ENCODE data around the gene OSCAR.
"Not testable (repeated sequence)": the region's sequence is repeated elsewhere in the genome, so short reads cannot be mapped to it uniquely, and the experiment has no call there.

The OSCAR gene

DNA sequence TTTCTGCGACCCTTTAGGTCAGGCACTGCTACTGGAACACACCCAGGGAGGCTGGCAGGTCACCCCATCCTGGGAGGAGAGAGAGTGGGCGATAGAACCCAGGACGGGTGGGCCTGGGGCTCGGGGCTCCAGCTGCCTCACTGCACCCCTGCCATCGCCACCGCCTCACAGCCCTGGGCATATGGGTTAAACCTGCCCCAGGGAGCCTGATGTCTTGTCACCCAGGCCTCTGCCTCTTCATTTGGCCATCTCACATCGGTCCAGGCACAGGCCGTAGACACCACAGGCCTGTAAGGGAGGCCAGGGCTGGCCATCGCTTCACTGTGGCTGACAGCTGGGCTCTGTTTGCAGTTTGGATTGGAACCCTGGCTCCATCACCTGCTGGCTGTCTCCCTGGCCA, 25.1 kb upstream of the OSCAR start:
- DNase-seq (ENCODE audit: low read depth in 2 of 2), result no peak

DNA sequence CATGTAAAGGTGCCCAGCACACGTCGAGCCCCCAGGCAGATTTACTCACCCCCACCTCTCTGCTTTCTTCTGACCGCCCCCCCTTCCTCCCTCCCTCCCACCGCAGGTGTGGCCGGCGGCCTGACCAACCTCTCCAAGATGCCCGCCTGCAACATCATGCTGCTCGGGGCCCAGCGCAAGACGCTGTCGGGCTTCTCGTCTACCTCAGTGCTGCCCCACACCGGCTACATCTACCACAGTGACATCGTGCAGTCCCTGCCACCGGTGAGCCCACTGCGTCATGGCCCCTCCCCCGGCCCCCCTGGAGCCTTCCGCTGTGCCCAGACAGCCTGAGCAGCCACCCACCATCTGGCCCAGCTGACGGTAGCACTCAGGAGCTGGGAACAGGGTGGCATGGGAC, 23.8 kb upstream of the OSCAR start:
- no peak for DNase-seq (ENCODE audit: low read depth in 2 of 2)

DNA sequence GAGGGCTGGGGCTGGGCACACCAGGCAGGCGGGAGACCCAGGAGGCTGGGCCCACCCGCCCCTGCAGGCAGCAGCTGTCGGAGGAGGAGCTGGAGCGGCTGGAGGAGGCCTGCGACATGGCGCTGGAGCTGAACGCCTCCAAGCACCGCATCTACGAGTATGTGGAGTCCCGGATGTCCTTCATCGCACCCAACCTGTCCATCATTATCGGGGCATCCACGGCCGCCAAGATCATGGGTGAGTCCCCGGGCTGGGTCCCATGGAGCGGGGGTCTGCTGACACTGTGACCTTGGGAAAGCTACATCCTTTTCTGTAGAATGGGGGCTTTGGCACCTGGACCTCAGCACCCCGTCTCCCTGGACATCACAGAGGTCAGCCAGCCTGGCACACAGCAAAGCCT, 23.1 kb upstream of the OSCAR start:
- DNase-seq (ENCODE audit: low read depth in 2 of 2), result no peak

DNA sequence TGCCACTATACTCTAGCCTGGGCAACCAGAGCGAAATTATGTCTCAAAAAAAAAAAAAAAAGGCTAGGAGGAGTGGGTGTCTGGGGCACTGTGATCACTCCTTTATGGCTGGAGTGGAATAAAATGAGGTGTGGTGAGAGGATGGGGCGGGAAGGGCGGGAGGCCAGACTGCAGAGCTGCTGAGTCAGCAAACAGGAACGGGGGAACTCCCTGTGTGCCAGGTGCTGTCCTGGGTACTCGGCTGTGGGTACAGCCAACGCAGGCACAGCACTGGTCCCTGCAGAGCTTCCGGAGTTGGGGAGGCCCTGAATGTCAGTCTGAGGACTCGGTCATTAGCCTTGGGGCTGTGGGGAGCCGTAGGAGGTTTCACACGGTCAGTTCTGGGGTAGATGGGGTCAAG, 20.7 kb upstream of the OSCAR start:
- no peak for DNase-seq (ENCODE audit: low read depth in 2 of 2)

DNA sequence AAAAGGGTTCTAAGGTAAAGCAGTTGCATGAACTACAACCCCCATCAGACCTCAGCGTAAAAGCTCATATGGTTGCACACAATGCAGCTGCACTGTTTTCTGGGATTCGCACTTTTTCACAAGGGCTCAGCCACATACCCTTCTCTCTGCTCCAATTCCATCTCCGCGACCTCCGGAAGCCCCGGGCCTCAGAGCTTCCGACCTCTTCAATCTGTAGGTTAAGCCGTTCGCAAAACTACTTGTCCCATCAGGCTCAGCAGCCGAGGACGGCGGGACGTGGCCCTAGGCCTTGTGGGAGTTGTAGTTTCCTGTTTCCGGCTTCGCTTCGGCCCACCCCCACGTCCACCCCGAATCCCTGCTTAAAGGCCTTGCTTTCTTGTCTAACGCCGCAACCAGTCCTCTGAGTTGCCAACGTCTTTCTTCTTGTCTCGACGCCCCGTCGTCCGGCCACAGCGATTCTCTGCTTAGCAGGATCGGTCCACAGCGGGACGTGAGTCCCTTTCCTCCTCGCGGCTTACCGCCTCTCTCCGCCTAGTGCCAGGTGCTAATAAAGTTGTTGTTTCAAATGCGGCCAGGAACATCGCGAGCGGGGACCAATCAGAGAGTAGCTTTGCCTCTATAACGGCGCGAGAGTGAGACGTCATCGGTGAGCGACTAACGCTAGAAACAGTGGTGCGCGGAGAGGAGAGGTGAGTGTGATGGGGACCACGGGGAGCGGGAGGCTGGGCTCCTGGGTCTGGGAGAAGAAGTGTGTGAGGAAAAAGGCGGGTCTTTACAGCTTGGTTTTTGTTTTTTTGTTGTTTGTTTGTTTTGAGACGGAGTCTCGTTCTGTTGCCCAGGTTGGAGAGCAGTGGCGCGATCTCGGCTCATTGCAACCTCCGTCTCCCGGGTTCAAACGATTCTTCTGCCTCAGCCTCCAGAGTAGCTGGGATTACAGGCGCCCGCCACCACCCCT, 14.8 kb upstream of the OSCAR start, which contains the start of the genes PRPF31 and TFPT:
PRPF31 (plus strand) TSS at position 646 of the 955 bp plus-strand sequence. CDS start 2,525 bp downstream, outside the sequence.
TFPT (minus strand) TSS at position 549 of the 955 bp plus-strand sequence; CDS start at position 161, 388 bp downstream.
- peak; percentile 87 to 95 for DNase-seq (ENCODE audit: low read depth in 2 of 2)

DNA sequence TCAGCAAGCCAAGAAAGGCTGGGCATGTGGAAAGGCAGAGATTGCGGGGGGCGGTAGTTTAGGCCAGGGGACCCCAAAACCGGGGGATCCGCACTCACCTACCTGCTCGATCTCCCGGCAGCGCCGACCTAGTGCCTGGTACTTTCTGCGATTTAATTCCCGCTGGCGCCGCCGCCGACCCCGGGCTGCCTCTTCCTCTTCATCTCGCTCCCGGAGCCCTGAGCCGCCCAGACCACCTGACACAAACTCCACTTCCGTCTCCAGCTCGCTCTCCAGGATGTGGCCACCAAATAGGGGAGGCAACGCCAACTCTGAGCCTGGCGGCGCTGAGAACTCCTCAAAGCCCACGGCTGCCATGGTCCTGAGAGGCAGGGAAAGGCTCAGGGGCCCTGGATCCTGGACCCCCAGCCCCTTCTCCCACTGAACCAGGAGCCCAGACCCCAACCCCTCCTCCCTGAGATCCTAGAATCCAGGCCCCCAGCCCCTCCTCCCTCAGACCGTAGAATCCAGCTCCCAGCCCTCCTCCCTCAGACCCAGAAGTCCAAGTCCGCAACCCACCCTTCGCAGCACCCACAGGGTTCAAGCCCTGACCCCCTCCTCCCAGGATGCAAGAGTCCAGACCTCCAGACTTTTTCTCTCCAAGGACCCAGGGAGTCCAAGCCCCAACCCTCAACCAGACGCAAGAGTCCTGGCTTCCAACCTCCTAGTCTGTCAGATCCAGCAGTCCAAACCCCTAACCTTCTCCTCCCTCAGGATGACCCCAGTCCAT, 13.9 kb upstream of the OSCAR start:
- DNase-seq (ENCODE audit: low read depth in 2 of 2), result peak; percentile 28 to 43

DNA sequence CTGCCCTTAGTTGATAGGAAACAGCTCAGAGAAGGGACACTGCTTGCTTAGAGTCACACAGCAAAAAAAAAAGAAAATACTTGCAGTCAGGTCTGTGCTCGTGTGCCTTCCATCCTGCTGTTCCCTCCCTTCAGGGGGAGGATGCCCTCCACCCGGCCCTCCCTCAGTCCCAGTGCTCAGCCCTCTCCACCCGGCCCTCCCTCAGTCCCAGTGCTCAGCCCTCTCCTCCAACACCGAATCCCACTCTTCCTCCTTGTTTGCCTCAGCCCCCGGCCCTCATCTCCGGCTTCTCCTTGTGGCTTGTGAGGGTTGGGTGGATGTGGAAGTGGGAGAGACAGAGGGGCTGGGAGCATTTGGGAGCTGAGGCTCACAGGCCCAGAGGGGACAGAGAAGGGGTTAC, 9.0 kb upstream of the OSCAR start:
- no peak for DNase-seq (ENCODE audit: low read depth in 2 of 2)

DNA sequence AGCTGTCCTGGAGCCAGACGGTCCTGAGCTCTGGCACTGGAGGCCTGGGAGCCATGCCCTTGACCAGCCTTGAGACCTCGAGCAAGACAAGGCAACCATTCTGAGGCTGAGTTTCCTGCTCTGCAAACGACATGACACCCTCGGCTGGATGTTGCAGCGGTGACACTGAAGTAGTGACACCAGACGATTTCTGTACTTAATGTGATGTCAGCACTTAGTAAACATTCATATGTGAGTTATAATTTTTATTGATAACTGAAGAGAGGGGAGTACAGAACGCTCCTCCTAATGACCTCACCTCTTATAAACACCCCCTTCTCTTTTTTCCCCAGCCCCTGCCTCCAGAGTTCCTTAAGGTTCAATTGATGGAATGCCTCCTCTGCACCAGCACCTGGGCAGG, 7.9 kb upstream of the OSCAR start:
- no peak for DNase-seq (ENCODE audit: low read depth in 2 of 2)

DNA sequence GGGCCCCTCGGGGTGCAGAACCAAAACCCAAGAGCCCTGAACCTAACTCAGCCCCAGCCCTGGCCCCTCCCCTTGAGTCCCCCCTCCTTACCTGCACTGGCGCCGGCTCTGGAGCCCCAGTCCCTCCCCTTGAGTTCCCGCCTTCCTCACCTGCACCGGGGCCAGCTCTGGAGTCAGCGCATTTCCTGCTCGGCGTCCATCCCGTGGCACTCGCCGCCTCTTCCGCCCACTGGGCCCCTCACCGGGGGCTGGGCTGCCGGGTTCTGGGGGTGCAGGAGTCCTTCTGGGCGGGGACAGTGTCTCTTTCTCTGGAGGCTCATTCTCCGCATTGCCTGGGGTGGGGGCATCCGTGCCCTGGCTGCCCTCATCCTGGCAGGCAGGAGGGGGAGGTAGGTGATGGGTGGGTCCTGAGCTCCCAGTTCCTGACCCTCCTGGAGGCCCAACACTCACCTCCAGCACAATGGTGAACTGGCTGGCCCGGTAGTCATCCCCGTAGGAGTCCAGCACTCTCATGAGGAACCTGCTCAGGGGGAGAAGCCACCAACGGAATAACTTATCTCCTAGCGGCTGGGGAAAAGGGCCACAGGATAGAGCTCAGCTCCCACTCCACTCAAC, 7.4 kb upstream of the OSCAR start:
- no peak for DNase-seq (ENCODE audit: low read depth in 2 of 2)

DNA sequence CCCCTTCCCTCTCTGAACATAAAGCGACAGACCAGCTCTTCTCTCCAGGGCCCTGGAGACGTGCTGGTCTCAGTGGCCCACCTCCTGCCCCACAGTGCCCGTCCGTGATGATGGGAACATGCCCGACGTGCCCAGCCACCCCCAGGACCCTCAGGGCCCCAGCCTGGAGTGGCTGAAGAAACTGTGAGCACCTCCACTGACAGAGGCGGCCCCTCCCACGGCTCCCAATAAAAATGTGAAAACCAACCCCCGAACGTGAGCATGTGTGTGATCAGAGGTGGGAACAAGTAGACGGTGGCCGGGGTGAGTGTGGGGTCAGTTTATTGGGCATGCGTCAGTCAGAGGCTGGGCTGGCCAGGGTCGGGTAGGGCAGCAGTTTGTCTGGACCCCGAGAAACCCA, 6.1 kb upstream of the OSCAR start:
- no peak for DNase-seq (ENCODE audit: low read depth in 2 of 2)

DNA sequence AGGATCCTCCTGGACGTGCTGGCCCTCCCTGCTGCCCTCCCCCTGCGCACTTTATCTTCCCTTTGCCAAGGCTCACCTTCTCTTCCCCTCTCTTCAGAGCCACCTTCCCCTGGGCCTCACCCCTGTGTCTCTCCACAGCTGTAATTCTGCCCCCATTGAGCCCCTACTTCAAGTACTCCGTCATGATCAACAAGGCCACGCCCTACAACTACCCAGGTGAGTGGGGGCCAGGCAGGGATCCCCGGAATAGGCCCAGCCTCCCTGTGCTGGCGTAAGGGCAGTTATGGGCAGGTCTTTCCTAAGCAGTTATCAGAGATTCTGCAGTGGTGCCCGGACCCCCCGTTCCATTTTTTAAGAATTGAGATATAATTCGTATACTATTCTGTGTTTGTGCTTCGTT, 5.2 kb upstream of the OSCAR start:
- DNase-seq (ENCODE audit: low read depth in 2 of 2), result no peak

DNA sequence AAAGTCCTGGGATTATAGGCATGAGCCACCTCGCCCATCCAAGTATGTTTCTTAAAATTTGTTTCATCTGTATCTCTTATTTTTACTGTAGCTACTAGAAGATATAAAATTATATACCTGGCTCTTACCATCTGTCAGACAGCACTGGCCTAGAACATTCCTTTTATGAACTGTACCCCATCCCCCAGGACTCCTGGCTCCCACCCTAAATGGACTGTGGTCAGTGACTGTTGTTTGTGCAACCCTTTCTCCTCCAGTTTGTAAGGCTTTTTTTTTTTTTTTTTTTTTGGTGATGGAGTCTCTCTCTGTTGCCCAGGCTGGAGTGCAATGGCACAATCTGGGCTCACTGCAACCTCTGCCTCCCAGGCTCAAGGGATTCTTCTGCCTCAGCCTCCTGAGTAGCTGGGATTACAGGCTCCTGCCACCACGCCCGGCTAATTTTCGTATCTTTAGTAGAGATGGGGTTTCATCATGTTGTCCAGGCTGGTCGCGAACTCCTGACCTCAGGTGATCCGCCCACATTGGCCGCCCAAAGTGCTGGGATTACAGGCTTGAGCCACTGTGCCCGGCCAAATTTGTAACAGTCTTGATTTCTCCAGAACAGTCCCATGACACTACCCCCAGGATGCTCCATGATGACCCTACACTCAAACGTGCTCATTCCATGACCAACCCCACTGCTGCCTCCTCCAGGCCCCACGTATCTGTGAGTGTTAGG, 4.6 kb upstream of the OSCAR start:
- DNase-seq (ENCODE audit: low read depth in 2 of 2), result no peak

DNA sequence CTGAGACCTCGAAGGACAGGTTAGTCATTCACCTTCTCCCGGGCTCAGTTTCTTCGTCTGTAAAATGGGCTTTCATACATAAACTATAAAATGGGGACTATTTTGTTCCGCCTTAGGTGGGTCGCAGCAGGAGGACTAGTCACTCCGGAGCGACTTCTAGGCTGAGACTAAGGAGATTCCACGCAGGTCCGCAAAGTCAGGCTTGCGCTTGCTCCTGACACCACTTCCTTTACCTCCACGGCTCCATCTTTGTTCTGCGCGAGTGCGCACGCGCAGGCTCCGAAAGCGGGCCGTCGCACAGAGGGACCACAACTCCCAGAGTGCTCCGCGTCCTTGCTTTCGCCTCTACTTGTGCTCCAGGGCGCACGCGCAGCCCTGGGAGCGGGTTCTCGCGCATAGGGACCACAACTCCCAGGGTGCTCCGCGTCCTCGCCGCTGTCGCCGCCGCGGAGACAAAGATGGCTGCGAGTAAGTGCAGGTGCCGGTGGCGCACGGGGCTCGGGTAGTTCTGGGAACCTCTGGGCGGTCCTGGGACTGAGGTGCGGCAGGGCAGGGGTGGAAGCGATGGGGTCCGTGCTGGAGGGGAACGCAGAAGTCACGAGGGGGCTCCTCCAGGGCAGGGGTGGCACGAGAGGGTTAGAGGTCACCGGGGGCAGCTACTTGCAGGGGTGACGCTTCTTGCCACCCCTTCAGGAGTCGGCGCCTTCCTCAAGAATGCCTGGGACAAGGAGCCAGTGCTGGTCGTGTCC, 2.0 kb upstream of the OSCAR start, which contains the start of gene NDUFA3:
NDUFA3 (plus strand) TSS at position 435 of the 749 bp plus-strand sequence; CDS start at position 459, 24 bp downstream.
- peak; percentile 93 to 95 for DNase-seq (ENCODE audit: low read depth in 2 of 2)

DNA sequence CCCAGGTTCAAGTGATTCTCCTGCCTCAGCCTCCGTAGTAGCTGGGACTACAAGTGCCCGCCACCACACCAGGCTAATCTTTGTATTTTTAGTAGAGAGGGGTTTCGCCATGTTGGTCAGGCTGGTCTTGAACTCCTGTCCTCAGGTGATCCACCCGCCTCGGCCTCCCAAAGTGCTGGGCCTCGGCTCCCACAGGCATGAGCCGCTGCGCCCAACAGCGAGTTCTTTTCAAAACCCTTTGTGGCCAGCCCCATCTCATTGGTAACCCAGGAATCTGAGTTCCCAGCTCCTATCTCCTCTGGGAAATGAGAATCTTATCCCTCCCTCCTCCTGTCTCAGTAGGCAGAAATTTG, 724 bp downstream of the OSCAR start:
- DNase-seq (ENCODE audit: low read depth in 2 of 2), result not testable (repeated sequence)

DNA sequence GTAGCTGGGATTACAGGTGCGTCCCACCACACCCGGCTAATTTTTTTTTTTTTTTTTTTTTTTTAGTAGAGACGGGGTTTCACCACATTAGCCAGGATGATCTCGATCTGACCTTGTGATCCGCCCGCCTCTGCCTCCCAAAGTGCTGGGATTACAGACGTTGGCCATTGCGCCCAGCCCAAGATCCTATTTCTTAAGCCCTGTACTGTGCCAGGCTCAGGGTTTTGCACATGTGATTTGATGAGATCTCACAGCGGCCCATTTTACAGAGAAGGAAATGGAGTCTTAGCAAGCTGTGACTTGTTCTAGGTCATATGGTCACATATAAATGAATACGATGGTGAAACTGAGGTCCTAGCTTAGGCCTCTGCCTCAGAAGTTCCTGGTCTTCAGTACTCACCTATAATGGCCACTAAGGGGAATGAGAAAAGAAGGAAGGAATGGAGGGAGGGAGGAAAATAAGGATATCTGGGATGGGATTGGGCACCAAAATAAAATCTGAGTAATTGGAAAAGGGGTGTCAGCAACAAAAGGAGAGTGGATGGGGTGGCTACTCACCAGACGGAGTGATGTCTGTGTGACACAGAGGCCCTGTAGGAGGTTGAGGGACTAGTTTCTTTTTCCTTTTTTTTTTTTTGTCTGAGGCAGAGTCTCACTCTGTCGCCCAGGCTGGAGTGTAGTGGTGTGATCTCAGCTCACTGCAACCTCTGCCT, 1.3 kb downstream of the OSCAR start:
- DNase-seq (ENCODE audit: low read depth in 2 of 2), result no peak

DNA sequence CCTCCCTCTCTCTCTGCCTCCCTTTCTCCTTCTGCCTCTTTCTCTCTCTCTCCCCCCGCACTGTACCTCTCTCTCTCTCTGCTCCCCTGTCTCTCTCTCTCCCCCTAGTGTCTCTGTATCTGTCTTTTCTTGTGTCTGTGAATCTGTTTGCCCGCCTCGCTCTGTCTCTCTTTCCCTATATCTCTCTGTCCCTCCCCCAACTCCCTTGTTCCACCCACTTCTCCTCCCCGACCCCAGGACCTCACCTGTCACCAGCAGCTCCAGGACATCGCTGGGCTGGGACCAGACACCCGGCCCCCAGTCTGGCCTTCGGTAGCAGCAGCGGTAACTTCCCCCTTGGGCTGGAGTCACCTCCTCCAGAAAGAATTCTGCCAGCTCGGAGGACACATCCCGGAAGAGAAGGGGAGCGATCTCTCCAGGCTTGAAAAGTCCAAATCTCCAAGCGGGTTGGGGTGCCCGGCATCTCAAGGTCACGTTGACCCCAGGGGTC, 3.9 kb downstream of the OSCAR start:
- no peak for DNase-seq (ENCODE audit: low read depth in 2 of 2)

DNA sequence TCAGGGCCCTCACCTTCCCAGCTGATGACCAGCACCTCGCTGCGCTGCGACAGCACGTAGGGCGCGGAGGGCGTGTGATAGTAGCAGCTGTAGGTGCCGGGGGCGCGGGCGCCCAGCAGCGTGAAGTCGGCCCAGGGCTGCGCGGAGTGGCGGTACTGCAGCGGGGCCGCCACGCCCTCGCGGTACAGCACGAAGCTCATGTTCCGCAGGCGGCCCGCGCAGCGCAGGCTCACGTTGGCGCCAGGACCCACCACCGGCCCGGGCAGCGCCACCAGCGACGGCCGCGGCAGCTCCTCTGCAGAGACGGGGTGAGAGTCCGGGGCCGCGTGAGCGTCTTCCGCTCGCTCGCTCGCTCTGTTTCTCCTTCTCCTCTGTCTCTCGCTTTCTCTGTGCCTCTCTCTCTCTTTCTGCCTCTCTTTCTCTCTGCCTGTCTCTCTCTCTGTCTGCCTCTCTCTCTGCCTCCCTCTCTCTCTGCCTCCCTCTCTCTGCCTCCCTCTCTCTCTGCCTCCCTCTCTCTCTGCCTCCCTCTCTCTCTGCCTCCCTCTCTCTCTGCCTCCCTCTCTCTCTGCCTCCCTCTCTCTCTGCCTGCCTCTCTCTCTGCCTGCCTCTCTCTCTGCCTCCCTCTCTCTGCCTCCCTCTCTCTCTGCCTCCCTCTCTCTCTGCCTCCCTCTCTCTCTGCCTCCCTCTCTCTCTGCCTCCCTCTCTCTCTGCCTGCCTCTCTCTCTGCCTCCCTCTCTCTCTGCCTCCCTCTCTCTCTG, 4.6 kb downstream of the OSCAR start:
- DNase-seq (ENCODE audit: low read depth in 2 of 2), result peak in 1 of 2 donors; percentile 39

DNA sequence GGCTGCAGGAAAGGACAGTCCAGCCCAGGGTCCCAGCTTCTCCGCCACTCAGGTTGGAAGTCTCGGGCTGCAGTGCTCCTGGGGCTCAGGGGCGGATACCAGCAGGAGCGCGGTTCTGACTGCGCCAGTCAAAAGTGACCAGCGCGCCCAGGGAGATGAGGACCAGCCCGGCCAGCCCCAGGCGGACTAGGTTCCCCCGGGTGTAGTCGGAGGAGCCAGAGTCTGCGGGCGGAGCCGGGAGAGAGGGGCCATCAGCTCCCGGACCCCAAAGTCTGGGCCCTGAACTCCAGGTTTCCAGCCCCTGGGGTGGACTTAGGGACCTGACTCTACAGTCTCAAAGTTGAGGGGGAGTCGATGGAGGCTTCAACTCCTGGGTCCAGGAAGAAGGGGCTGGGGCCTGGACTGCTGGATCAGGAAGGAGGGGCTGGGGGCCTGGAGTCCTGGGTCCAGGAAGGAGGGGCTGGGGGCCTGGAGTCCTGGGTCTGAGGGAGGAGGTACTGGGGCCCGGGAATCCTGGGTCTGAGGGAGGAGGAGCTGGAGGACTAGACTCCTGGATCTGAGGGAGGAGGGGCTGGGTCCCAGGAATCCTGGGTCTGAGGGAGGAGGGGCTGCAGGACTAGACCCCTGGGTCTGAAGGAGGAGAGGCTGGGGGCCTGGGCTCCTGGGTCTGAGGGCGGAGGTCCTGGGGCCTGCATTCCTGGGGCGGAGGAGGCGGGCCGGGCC, 5.3 kb downstream of the OSCAR start:
- no peak for DNase-seq (ENCODE audit: low read depth in 2 of 2)
